Measurements from ENCODE around the gene SCMH1.

The SCMH1 gene

DNA sequence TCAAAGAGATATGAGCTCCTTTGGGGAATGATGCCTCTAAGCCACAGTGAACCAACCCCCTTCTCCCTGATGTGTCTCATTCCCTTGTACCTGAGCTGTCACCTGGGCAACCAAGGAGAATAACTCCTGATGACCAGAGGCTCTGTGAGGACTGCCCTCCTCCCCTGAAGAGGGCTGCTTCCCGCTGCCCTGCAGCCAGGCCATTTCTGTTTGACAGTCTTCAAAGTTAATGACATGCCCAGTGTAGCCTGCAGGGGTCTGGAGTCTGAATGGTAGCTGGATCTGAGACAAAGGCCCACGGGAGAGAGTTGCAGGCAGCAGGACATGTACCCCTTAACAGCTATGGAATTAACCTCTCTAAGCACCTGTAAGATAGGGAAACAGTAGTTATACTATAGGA is 217.2 kb downstream of the SCMH1 start:
- DNase-seq (ENCODE audit: low read depth): no peak

DNA sequence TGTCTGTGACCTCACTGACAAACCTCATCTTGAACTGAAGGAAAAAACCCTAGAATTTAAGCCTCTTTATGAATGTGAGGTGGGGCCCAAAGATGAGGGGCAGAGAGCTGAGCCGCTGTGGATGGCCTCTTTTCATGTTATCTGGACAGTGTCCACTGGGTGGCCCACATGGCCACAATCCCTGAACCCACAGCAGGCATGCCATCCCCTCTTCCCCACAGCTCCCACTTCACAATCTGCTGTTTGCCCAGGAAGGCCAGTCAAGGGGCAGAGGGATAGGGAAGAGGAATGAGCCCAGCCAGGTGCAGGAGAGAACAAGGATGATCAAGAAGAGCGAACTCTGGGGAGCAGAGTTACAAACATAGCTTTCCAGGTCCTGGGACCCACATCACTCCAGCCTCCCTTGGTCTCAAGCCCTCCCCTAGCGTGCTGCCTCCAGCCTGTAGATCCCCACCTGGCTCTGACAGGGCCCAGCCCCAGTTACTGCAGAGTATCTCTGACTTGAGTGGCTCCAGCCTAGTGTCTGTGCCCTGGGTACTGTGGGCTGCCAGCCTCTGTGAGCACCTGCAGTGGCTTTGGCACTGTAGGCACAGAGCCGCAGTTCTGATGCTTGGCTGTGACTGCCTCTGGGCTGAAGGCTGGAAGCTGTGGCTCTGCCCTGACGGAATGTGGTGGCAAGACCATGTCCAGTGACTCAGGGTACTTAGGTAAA is 218.7 kb downstream of the SCMH1 start:
- DNase-seq (ENCODE audit: low read depth): no peak

DNA sequence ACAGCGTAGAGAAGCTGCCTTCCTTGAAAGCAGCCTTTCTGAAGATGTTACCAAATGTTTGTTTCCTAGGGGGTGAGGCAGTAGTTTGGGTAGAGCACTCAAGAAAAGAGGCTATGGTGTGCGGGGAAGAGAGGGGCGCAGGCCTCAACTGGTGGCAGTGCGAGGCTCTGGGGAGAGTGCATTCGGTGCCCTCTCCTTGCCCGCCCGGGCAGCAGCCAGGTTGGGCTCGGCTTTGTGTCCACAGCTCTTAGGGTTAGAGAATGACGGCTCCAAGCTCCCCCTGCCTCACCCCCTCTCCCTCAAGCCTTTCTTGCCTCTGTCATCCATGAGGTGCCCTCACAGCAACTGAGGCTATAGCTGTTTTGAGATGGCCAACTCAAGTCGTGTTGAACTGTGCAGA is 219.7 kb downstream of the SCMH1 start:
- DNase-seq (ENCODE audit: low read depth): no peak

DNA sequence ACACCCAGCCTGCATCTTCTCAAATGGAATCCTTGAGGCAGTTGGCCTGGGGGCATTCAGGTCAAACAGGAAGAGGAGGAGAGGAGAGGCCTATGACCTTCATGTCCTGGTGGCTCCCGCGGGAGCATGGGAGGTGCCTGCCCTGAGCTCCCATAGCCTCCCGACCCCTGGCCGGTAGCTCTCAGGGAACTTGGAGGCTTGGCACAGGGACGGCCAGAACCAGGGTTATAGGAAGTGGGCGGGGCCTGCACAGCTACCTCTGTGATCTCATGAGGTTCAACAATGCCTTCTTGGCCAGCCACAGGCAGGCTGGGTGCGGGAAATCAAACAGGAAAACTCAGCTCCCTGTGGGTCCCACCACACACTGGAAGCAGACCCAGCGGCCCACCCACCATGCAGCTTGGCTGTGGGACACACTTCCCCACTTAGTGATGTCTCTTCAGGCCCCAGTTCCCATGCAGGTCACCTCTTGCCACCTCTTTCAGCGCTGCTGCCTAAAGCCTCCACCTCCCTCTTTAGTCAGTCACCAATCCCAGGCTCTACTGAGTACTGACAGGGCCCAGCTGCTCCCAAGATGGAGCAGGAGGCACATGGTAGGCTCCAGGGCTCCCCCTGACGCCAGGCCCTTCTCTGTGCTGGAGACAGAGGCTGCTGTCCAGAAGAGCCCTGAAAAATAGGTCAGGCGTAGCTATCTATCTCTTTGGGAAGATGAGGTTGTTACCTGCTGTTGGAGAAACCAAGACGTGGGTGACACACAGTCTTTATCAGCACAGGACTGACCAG is 220.4 kb downstream of the SCMH1 start, which contains the start of gene SLFNL1:
TSS of gene SLFNL1 (minus strand) at position 200 of the 783 bp plus-strand sequence. CDS start 1,065 bp downstream, outside the sequence.
- DNase-seq (ENCODE audit: low read depth): no peak

DNA sequence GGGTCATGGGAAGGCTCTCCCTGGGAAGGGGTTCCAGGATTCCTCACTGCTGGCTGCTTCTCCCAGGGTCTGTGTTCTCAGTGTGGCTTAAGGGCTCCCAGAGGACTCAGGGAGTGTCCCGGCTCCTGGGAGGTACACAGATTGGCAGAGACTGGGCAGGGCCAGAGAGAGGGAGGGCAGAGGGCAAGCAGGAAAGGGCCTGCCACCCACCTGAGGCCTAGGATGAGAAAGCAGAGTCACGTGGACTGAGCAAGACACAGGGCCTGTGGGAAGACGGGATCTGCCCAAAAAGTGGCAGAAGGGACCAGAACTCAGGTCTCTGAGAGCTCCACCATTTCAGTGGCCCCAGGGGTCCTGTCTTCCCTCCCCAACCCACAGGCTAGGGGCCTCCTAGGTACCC is 221.5 kb downstream of the SCMH1 start:
- no peak for DNase-seq (ENCODE audit: low read depth)

DNA sequence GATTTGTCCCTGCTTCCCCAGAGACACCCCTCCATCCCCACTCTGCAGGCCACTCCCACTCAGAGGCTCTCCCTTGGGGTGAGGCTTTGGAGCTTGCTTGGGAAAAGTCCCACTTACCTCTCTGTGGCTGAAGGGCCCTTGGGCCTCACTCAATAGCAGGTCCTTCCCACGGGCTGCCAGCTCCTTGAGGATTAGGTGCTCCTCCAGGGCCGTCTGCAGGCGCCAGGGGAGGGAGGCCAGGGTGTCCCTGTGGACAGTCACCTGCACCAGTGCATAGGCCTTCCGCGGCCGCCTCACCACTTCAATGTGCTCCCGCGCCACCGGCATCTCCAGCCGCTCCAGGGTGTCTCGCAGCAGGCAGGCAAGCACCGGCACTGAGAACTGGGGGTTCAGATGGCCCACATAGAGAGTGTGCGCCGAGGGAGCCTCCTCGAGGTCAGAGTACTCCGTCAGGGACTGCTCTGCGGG is 222.0 kb downstream of the SCMH1 start:
- no peak for DNase-seq (ENCODE audit: low read depth)

DNA sequence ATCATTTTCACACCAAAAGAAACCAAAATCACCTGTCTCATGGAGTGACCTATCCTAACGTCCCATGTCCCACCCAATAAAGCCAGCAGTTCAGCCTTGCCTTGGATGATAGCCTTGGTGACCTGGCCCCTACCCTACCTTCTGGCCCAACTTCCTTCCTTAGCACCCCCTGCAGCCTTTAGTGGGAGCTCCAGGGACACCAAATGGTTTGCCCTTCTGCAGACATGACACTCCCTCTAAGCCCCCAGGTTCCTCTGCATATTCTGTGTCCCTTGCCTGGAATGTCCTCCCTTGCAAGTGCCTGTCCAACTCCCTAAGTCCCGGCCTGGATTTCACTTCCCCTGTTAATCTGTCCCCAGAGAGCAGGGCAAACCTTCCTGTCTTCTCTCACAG is 222.8 kb downstream of the SCMH1 start:
- DNase-seq (ENCODE audit: low read depth): no peak

DNA sequence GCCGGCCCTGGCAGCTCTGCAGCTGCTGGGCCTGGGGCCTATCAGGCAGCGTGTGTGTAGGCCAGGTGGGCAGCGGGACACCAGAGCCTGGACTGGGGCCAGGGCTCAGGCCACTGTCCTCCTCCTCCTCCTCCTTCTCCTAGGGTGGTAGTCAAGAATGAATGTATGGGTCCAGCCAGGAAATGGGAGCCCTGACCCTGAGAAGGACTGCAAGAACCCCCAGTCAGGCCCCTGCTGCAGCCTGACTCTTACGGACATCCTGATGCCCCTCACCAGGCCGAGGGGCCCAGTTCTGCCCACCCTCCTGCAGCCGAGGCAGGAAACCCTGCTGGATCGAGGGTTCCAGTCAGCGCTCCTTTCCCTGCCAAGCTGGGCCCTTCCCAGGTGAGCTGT is 224.1 kb downstream of the SCMH1 start:
- no peak for DNase-seq (ENCODE audit: low read depth)

DNA sequence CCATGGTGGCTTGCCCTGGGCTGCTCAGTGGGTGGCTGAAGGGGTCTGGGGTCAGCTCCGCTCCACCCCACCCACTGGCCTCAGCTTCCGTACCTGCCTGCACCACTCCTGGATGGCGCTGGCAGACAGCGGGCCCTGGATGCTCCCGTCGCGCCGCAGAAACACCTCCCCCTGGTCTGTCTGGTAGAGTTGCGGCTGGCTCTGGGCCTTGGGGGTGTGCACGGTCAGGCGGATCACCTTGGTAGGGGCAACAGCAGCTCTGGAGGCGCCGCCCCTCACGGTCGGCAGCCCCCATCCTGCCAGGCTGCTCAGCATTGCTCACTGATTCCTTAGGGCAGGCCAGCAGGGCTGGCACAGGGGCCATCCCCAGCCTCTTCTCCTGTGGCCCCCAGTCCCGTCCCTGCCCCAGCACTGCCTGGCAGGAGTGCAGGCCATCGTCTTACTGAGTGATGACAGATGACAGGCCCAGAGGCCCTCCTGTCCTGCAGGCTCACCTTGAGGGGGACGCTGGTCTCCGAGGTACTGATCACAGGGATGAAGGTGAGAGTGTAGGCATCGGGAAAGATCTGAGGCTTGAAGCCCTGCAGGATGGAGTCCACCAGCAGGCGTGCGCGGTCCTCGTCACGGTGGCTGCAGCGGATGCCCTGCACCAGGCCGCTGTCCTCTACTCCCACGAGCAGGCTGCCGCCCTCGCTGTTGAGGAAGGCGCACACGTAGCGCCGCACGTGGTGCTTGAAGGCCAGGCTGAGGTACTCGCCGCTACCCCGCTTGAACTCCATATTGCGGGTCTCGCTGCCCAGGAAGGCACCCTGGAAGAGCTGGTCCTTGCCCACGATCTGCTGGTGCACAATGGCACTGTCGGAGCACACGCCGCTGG is 224.7 kb downstream of the SCMH1 start:
- DNase-seq (ENCODE audit: low read depth): no peak

DNA sequence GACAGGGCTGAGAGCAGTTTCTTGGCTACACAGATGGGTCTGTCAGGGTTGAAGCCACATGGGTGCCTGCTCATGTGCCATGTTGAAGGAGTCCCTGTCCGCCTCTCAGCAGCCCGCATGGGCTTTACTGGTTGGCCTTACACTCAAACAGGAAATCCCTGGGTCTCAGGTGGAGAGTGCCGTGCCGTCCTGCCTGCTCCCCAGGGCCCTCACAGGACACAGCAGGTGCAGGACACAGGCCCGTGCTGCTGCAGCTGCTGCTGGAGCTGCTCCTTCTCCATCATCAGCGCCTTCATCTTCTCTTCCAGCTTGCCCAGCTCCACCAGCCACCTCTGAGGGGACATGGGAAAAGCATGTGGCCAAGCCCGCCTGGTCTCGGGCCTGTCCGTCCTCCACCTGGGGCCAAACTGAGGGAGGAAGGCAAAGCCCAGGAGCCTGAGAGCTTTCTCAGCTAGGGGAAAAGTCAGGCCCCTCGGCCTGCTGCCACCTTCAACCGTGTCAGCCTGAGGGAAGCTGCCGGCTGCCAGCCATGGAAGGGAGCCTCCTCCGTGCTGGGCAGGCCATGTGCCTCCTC is 226.1 kb downstream of the SCMH1 start:
- DNase-seq (ENCODE audit: low read depth): no peak

DNA sequence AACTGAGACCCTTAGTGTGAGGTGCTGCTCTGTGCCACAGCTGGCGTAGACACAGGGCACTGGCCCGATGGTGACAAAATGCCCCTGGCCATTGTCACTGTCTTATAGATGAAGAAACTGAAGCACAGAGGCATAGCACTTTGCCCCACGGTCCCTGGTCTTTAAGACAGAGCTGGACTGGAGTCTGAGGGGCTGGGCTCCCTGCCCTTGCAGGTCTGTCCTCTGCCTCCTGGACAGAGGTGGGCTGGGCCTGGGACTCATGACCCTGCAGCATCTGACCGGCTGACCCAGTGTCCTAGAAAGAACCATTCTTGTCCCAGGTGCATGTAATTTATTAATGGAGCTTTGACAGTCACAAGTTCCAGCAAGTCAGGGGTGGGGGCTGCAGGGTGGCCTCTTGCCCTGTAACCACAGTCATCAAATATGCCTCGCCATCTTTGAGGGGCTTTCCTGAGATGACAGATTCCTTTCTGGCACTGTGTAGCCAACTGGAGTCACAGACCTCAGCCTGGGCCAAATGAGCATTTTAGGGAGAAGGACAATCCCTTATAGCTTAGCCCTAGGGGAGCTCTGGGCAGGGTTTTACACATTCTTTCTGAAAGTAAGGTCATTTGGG is 226.7 kb downstream of the SCMH1 start:
- DNase-seq (ENCODE audit: low read depth): no peak

DNA sequence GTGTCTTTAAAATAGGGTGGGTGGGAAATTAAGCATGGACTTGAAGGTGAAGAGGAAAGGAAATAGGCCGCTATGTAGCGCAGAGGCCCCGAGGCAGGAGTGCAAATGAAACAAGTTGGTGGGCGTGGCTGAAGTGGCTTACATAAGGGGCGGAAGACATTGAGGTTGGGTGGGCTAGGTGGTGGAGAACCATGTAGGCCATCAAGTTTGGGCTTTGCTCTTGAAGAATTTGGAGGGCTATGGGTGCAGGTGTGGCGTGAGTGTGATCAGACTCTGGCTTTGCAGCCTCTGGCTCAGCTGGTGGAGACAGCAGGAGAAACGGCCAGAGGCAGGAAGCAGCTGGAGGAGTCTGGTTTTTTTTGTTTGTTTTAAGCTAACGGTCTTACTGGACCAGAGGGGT is 227.2 kb downstream of the SCMH1 start:
- no peak for DNase-seq (ENCODE audit: low read depth)

DNA sequence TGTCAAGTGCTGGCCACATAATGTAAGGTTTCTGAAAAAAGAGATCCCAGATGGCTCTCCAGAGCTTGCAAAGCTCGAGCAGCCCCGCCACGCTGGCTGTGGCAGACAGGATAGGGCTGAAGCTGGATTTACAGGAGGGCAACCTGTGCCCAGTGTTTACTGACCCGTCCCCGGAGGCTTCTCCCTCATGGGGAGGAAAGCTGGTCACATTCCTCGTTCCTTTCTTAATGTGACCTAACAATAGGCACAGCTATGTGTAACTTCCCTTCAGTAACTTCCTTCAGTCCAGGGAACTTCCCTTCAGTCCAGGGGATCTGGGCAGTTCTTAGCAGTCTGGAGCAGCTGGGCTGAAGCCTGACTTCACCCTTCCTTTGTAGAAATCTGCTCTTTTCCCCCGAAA is 228.3 kb downstream of the SCMH1 start:
- no peak for DNase-seq (ENCODE audit: low read depth)

DNA sequence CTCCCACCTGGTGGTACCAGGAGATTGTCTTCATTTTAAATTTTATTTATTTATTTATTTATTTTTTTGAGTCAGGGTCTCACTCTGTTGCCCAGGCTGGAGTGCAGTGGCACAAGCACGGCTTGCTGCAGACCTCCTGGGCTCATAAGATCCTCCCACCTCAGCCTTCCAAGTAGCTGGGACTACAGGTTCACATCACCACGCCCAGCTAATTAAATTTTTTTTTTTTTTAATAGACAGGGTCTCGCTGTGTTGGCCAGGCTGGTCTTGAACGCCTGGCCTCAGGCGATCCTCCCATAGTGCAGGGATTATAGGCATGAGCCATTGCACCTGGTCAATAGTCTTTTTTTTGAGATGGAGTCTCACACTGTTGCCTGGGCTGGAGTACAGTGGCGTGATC is 229.1 kb downstream of the SCMH1 start:
- no peak for DNase-seq (ENCODE audit: low read depth)

DNA sequence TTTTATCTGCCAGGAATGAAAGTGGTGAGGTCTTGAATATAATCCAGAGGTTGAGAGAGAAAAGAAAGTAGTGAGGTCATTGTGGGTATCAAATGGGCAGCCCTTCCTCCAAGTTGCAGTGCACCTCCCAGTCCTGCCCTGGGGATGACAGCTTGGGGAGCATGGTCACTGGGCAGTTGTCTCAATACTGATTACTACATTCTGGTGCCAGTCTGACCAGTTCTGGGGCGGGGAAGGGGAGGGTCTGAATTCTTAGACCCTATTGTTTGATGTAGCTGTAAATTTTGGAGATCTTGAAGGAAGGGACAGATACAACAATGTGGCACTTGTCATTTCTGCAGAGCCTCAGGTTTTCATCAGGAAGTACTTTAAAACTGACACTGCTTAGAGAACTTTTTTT is 231.8 kb downstream of the SCMH1 start:
- no peak for DNase-seq (ENCODE audit: low read depth)

DNA sequence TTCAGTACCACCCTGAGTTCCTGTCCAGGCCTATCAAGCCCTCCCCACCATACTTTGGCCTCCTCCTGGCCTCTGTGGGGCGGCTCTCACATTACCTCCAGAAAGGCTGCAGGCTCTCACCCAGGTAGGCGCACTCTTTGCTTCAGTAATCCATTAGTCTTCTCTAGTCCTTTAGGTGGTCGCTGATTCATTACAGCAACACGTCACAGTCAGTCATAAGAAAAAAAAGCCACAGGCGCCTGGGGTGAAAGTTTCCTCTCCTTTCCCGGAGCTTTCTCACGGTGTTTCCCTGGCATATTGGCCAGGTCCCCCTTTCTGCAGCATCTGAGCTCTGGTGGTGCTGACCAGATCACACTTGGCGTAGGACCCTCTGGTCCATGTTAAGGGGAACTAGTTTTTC is 232.6 kb downstream of the SCMH1 start:
- DNase-seq (ENCODE audit: low read depth): no peak

DNA sequence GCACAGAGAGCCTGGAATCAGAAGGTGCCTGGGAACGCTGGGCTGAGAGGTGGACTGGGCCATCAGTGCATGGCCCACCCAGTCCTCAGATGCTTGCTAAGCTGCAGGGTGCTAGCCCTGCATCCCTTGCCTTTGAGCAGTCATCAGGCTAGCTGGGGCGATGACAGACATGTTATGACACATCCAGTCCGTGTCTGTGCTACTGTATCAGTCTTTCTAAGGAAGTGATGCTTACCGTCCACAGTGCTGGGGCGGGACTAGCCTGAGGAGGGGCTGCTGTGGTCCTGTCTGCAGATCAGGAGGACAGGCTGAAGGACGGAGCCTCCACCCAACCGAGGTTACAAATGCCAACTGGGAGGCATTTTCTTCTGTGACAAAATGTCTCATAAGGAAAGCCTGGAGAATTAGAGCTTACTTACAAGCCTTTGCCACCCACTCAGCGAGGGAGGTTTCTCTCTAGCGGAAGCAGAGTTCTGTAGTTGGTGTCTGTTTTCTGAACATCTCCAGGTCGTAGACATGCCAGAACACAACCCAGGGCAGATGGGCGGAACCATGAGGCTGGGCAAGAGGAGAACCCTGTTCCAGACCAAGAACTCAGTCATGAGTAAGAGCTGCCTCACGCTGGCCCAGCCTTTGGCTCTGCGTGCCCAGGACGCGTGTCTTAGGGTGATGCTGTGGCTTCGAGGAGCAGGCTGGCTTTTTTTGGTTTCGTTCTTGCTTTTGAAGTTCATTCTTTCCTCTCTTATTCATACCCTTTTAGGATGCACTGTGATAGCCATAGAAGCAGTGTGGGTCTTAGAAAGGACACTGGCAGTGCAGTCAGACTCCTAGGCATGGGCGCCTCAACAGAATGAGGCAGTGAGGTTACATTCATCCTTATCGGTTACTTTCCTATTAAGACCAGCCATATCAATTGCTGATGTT is 234.9 kb downstream of the SCMH1 start:
- no peak for DNase-seq (ENCODE audit: low read depth)

DNA sequence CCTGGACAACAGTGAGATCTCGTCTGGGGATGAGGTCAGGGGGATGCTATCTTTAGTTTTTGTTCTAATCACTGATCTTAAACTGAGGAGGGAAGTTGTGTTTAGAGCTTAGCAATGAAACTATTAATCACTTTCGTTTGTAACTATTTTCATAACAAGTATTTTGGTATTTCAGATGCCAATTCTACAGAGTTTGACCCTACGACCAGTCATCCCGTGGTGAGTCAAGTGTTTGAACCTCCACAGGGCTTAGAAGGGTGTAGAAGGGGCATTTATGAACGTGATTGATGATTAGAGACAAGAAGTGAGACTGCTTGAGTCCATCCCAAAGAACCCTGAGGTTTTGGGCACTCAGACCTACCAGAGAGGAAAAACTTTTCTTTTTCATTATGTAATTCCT is 236.2 kb downstream of the SCMH1 start:
- DNase-seq (ENCODE audit: low read depth): no peak

DNA sequence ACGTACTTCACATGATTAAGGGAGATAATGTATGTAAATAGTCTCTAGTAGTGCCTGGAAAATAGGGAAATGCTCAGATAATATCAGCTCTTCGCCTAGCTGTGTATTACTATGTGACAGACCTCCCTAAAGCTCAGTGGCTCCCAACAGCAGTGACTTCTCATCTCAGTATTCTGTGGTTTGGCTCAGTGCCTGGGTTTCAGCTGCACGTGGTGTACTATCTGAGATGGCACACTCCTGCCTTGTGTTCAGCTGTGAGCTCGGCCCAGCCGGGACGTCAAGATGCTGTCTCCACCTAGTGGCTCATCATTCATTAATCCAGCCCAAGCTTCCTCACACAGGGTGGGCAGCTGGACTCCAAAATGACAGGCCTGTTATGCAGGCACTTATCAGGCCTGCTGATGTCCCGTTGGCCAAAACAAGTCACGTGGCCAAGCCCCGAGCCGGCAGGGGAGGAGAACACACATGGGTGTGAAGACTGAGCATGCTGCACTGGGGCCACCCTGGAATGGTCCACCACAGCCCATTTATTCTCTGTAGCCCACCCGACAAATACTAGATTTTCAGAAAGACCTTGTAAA is 238.4 kb downstream of the SCMH1 start:
- peak; percentile 83 for DNase-seq (ENCODE audit: low read depth)

DNA sequence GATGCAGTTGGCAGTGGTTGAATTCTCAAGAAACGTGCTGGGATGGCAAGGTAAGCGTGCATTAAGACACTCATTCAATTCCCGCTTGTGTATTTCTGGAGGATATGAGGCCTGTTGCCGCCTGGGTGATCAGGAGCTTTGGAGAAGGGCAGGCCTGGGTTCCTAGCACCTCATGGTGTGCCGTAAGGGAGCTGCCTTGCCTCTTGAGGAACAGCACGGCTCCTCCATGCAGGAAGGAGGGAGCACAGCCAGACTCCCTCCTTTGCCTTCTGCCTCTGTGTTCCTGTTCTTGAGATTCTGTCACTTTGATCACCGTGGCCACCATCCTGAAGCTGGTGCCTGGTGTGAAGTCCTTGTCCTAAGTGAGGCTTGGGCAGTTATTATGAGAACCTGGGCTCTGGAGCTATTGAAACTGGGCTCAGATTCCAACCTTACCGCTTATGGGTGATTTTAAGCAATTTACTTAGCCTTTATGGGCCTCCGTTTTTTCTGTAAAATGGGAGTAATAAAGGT is 238.9 kb downstream of the SCMH1 start:
- no peak for DNase-seq (ENCODE audit: low read depth)

Measured in T follicular helper cell (primary cell).